ENCODE measurements around the gene NUP98.

NUP98 gene

GRCh38 chr11:3643102-3643546 is 154.2 kb downstream of the NUP98 start (continued):
- TF ChIP-seq, protein P1, sequence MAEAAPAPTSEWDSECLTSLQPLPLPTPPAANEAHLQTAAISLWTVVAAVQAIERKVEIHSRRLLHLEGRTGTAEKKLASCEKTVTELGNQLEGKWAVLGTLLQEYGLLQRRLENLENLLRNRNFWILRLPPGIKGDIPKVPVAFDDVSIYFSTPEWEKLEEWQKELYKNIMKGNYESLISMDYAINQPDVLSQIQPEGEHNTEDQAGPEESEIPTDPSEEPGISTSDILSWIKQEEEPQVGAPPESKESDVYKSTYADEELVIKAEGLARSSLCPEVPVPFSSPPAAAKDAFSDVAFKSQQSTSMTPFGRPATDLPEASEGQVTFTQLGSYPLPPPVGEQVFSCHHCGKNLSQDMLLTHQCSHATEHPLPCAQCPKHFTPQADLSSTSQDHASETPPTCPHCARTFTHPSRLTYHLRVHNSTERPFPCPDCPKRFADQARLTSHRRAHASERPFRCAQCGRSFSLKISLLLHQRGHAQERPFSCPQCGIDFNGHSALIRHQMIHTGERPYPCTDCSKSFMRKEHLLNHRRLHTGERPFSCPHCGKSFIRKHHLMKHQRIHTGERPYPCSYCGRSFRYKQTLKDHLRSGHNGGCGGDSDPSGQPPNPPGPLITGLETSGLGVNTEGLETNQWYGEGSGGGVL (tag by site-specific recombination; IDR thresholded peaks at IDR 0.05) = peak; percentile 59

- Histone ChIP-seq H3K36me3 (ENCODE audit: control insufficient read depth in 2 of 2, insufficient read depth in 1 of 2, low read length in 2 of 2) (no peaks in the 10 kb centered on the region), H3K27ac (ENCODE audit: extremely low read depth, low read depth, low read length) (no peak overlapping the region; the same call in 1 of the 2 replicates), H3K9me3 (ENCODE audit: control insufficient read depth, insufficient read depth, low read depth, low read length) (no peaks in the 10 kb centered on the region), H3K4me3 (ENCODE audit: low read depth, low read length) (peak overlapping the region; percentile 42), H3K4me1 (ENCODE audit: control insufficient read depth, insufficient read depth, low read length) (no peaks in the 10 kb centered on the region)
- POLR2A ChIA-PET = no interaction called here
- CTCF ChIA-PET = interaction anchor here (0.6 kb wide), 1 partner anchor 425 kb away, joined by 3 read pairs; no protein-coding TSS in a partner anchor
- 0 out of 2 replicates have a peak, but pooled peaks have one; percentile 20 for TF ChIP-seq ZBTB7A (tag by site-specific recombination; IDR thresholded peaks at IDR 0.05; ENCODE audit: low read depth)
- no peak for TF ChIP-seq ZNF707 (tag by site-specific recombination; IDR thresholded peaks at IDR 0.05)
- TF ChIP-seq SP7 (tag by site-specific recombination; IDR thresholded peaks at IDR 0.05) = peak; percentile 44
- TF ChIP-seq IKZF3 (tag by site-specific recombination; IDR thresholded peaks at IDR 0.05) = peak; percentile 67
- peak; percentile 75 for TF ChIP-seq SP2 (tag by site-specific recombination; IDR thresholded peaks at IDR 0.05)
- peak; percentile 88 for TF ChIP-seq ZBTB8A (tag by site-specific recombination; IDR thresholded peaks at IDR 0.05)
- TF ChIP-seq KLF9 (tag by site-specific recombination; IDR thresholded peaks at IDR 0.05; ENCODE audit: low read depth) = peak; percentile 24
- no peak for TF ChIP-seq ZNF302 (tag by site-specific recombination; IDR thresholded peaks at IDR 0.05; ENCODE audit: low read depth)
- TF ChIP-seq, protein P2, sequence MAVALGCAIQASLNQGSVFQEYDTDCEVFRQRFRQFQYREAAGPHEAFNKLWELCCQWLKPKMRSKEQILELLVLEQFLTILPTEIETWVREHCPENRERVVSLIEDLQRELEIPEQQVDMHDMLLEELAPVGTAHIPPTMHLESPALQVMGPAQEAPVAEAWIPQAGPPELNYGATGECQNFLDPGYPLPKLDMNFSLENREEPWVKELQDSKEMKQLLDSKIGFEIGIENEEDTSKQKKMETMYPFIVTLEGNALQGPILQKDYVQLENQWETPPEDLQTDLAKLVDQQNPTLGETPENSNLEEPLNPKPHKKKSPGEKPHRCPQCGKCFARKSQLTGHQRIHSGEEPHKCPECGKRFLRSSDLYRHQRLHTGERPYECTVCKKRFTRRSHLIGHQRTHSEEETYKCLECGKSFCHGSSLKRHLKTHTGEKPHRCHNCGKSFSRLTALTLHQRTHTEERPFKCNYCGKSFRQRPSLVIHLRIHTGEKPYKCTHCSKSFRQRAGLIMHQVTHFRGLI (tag by site-specific recombination; IDR thresholded peaks at IDR 0.05) = 0 out of 2 replicates have a peak, but pooled peaks have one; percentile 40
- TF ChIP-seq, protein P3, sequence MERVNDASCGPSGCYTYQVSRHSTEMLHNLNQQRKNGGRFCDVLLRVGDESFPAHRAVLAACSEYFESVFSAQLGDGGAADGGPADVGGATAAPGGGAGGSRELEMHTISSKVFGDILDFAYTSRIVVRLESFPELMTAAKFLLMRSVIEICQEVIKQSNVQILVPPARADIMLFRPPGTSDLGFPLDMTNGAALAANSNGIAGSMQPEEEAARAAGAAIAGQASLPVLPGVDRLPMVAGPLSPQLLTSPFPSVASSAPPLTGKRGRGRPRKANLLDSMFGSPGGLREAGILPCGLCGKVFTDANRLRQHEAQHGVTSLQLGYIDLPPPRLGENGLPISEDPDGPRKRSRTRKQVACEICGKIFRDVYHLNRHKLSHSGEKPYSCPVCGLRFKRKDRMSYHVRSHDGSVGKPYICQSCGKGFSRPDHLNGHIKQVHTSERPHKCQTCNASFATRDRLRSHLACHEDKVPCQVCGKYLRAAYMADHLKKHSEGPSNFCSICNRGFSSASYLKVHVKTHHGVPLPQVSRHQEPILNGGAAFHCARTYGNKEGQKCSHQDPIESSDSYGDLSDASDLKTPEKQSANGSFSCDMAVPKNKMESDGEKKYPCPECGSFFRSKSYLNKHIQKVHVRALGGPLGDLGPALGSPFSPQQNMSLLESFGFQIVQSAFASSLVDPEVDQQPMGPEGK (tag by site-specific recombination; IDR thresholded peaks at IDR 0.05) = peak; percentile 90
- TF ChIP-seq, protein P4, sequence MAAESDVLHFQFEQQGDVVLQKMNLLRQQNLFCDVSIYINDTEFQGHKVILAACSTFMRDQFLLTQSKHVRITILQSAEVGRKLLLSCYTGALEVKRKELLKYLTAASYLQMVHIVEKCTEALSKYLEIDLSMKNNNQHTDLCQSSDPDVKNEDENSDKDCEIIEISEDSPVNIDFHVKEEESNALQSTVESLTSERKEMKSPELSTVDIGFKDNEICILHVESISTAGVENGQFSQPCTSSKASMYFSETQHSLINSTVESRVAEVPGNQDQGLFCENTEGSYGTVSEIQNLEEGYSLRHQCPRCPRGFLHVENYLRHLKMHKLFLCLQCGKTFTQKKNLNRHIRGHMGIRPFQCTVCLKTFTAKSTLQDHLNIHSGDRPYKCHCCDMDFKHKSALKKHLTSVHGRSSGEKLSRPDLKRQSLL (tag by site-specific recombination; IDR thresholded peaks at IDR 0.05) = peak; percentile 74
- TF ChIP-seq, protein P5, sequence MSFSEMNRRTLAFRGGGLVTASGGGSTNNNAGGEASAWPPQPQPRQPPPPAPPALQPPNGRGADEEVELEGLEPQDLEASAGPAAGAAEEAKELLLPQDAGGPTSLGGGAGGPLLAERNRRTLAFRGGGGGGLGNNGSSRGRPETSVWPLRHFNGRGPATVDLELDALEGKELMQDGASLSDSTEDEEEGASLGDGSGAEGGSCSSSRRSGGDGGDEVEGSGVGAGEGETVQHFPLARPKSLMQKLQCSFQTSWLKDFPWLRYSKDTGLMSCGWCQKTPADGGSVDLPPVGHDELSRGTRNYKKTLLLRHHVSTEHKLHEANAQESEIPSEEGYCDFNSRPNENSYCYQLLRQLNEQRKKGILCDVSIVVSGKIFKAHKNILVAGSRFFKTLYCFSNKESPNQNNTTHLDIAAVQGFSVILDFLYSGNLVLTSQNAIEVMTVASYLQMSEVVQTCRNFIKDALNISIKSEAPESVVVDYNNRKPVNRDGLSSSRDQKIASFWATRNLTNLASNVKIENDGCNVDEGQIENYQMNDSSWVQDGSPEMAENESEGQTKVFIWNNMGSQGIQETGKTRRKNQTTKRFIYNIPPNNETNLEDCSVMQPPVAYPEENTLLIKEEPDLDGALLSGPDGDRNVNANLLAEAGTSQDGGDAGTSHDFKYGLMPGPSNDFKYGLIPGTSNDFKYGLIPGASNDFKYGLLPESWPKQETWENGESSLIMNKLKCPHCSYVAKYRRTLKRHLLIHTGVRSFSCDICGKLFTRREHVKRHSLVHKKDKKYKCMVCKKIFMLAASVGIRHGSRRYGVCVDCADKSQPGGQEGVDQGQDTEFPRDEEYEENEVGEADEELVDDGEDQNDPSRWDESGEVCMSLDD (tag by site-specific recombination; IDR thresholded peaks at IDR 0.05) = no peak
- peak; percentile 10 for TF ChIP-seq ZNF341 (tag by site-specific recombination; IDR thresholded peaks at IDR 0.05; ENCODE audit: low read depth)
- TF ChIP-seq ZNF600 (tag by site-specific recombination; IDR thresholded peaks at IDR 0.05) = peak; percentile 68; the same call in 1 of the 2 replicates
- TF ChIP-seq BCL11A (tag by site-specific recombination; IDR thresholded peaks at IDR 0.05; ENCODE audit: low read depth) = peak; percentile 59; the same call in 1 of the 2 replicates
- TF ChIP-seq, protein P6, sequence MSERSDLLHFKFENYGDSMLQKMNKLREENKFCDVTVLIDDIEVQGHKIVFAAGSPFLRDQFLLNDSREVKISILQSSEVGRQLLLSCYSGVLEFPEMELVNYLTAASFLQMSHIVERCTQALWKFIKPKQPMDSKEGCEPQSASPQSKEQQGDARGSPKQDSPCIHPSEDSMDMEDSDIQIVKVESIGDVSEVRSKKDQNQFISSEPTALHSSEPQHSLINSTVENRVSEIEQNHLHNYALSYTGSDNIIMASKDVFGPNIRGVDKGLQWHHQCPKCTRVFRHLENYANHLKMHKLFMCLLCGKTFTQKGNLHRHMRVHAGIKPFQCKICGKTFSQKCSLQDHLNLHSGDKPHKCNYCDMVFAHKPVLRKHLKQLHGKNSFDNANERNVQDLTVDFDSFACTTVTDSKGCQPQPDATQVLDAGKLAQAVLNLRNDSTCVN (tag by site-specific recombination; optimal IDR thresholded peaks at IDR 0.05) = peak; percentile 86
- no peak for TF ChIP-seq ZNF214 (tag by site-specific recombination; IDR thresholded peaks at IDR 0.05; ENCODE audit: borderline replicate concordance)
- TF ChIP-seq SP3 (tag by site-specific recombination; IDR thresholded peaks at IDR 0.05) = peak; percentile 71
- TF ChIP-seq, protein P1 (tag by site-specific recombination; IDR thresholded peaks at IDR 0.05) = peak; percentile 28; the same call in 1 of the 2 replicates
- peak; percentile 84 for TF ChIP-seq ZNF335 (tag by site-specific recombination; conservative IDR thresholded peaks at IDR 0.05)
- no peak for TF ChIP-seq ZBTB21 (tag by site-specific recombination; IDR thresholded peaks at IDR 0.05)
Measured at GRCh38 chr11:3642071-3642951, 155.0 kb downstream of the NUP98 start.

All from HEK293 (cell line).